Measurements from ENCODE around the gene GOLGA3.

DNA sequence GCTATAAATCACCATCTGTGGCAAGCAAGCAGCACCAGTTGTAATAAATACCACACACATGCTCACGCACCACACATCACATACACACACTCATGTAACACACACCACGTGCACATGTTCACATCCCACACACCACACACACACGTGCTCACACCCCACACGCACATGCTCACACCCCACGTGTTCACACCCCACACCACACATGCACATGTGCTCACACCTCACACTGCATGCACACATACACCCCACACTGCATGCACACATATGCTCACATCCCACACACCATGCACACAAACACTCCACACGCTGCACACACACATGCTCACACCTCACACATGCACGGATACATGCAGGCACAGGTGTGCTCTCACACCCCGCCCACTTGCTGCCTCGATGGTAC lies 44.1 kb downstream of the GOLGA3 start:
- TF ChIP-seq, protein P1, sequence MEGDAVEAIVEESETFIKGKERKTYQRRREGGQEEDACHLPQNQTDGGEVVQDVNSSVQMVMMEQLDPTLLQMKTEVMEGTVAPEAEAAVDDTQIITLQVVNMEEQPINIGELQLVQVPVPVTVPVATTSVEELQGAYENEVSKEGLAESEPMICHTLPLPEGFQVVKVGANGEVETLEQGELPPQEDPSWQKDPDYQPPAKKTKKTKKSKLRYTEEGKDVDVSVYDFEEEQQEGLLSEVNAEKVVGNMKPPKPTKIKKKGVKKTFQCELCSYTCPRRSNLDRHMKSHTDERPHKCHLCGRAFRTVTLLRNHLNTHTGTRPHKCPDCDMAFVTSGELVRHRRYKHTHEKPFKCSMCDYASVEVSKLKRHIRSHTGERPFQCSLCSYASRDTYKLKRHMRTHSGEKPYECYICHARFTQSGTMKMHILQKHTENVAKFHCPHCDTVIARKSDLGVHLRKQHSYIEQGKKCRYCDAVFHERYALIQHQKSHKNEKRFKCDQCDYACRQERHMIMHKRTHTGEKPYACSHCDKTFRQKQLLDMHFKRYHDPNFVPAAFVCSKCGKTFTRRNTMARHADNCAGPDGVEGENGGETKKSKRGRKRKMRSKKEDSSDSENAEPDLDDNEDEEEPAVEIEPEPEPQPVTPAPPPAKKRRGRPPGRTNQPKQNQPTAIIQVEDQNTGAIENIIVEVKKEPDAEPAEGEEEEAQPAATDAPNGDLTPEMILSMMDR (conservative IDR thresholded peaks at IDR 0.05), result no peak
- no peak for TF ChIP-seq ZFX (IDR thresholded peaks at IDR 0.05)

Data from C4-2B (cell line).